WTC11 (cell line): Measurements from ENCODE around the gene SMYD3. TPM values are rescaled to one million over a fixed set of nuclear protein-coding genes. Genes with fewer than 3 reads are reported as not detected.

Experiments used
- ATAC-seq: fragments of 200-7000 bp; cut with Tn5 transposase; 2 replicates; pipeline ENCODE4 v1.10.0; 2021; ENCODE audit warnings: mild to moderate bottlenecking, moderate library complexity
- CTCF ChIA-PET: fragments of 300-600 bp; sonication (Branson Sonifier 250); formaldehyde crosslinking; loops from one replicate; lab custom pipeline; 2021; ENCODE audit warnings: antibody characterized with exemption; lab: Charles Lee
- POLR2A ChIA-PET: fragments of 350-600 bp; sonication (Branson Sonifier 250); formaldehyde crosslinking; loops from one replicate; lab custom pipeline; 2021; ENCODE audit warnings: antibody characterized with exemption; lab: Charles Lee
- DNase-seq: peaks from one replicate; pipeline ENCODE4 v3.0.0; 2021; ENCODE audit warnings: low spot score
- H3K27ac Mint-ChIP-seq: 2 replicates; pipeline ENCODE4 v1.8.0; 2021; ENCODE audit warnings: mixed read lengths
- H3K27me3 Mint-ChIP-seq: 2 replicates; pipeline ENCODE4 v1.8.0; 2021; ENCODE audit warnings: low read depth, mild to moderate bottlenecking, moderate library complexity, mixed read lengths
- H3K36me3 Mint-ChIP-seq: 2 replicates; pipeline ENCODE4 v1.8.0; 2021; ENCODE audit warnings: mixed read lengths
- H3K4me1 Mint-ChIP-seq: 2 replicates; pipeline ENCODE4 v1.8.0; 2022; ENCODE audit warnings: mixed read lengths
- H3K4me3 Mint-ChIP-seq: 2 replicates; pipeline ENCODE4 v1.8.0; 2021; ENCODE audit warnings: mild to moderate bottlenecking, moderate library complexity, mixed read lengths
- H3K9me3 Mint-ChIP-seq: 2 replicates; pipeline ENCODE4 v1.8.0; 2021; ENCODE audit warnings: mixed read lengths
- ATF1 ChIP-seq: sonication (generic); formaldehyde crosslinking; IDR thresholded peaks from 2 replicates; pipeline ENCODE4 v1.8.1; 2023; ENCODE audit warnings: mild to moderate bottlenecking, moderate library complexity, missing genetic modification reagents
- CREM ChIP-seq: sonication (generic); formaldehyde crosslinking; IDR thresholded peaks from 2 replicates; pipeline ENCODE4 v1.8.1; 2022; ENCODE audit warnings: mild to moderate bottlenecking, missing genetic modification reagents, moderate library complexity
- FOXP1 ChIP-seq: sonication (generic); formaldehyde crosslinking; IDR thresholded peaks from 2 replicates; pipeline ENCODE4 v1.8.0; 2022; ENCODE audit warnings: missing genetic modification reagents, mild to moderate bottlenecking, moderate library complexity, borderline replicate concordance
- GABPB1 ChIP-seq: sonication (generic); formaldehyde crosslinking; IDR thresholded peaks from 2 replicates; pipeline ENCODE4 v1.8.1; 2023; ENCODE audit warnings: mild to moderate bottlenecking, missing genetic modification reagents
- GRHL2 ChIP-seq: fragments of 250-450 bp; sonication (Bioruptor Pico); IDR thresholded peaks from 2 replicates; pipeline ENCODE4 v1.8.0; 2022; ENCODE audit warnings: mild to moderate bottlenecking, moderate library complexity; ENCODE audit not compliant: insufficient replicate concordance, severe bottlenecking
- HMGXB4 ChIP-seq: sonication (generic); formaldehyde crosslinking; IDR thresholded peaks from 2 replicates; pipeline ENCODE4 v1.8.1; 2023; ENCODE audit warnings: mild to moderate bottlenecking, moderate library complexity, missing genetic modification reagents
- IRF2 ChIP-seq: sonication (generic); formaldehyde crosslinking; IDR thresholded peaks from 2 replicates; pipeline ENCODE4 v1.8.0; 2022; ENCODE audit warnings: low read depth, missing genetic modification reagents, borderline replicate concordance
- MAX ChIP-seq: sonication (generic); formaldehyde crosslinking; IDR thresholded peaks from 2 replicates; pipeline ENCODE4 v1.8.0; 2022; ENCODE audit warnings: mild to moderate bottlenecking, missing genetic modification reagents
- MYBL2 ChIP-seq: sonication (generic); formaldehyde crosslinking; IDR thresholded peaks from 2 replicates; pipeline ENCODE4 v1.8.1; 2023; ENCODE audit warnings: mild to moderate bottlenecking, moderate library complexity, missing genetic modification reagents
- NFE2L1 ChIP-seq: sonication (generic); formaldehyde crosslinking; IDR thresholded peaks from 2 replicates; pipeline ENCODE4 v1.8.1; 2023; ENCODE audit warnings: missing genetic modification reagents
- PRRX2 ChIP-seq: fragments of 250-450 bp; sonication (Bioruptor Pico); IDR thresholded peaks from 2 replicates; pipeline ENCODE4 v1.8.0; 2021; ENCODE audit warnings: mild to moderate bottlenecking
- SMAD3 ChIP-seq: sonication (generic); formaldehyde crosslinking; IDR thresholded peaks from 2 replicates; pipeline ENCODE4 v1.8.0; 2022; ENCODE audit warnings: missing genetic modification reagents, mild to moderate bottlenecking, borderline replicate concordance
- SOX15 ChIP-seq: fragments of 250-450 bp; sonication (Bioruptor Pico); IDR thresholded peaks from 2 replicates; pipeline ENCODE4 v1.9.0; 2021; ENCODE audit warnings: mild to moderate bottlenecking
- ZNF219 ChIP-seq: sonication (generic); formaldehyde crosslinking; IDR thresholded peaks from 2 replicates; pipeline ENCODE4 v1.8.0; 2023; ENCODE audit warnings: missing genetic modification reagents, mild to moderate bottlenecking, borderline replicate concordance
- ZNF317 ChIP-seq: sonication (generic); formaldehyde crosslinking; IDR thresholded peaks from 2 replicates; pipeline ENCODE4 v1.8.1; 2023; ENCODE audit warnings: low read depth, mild to moderate bottlenecking, moderate library complexity, missing genetic modification reagents, borderline replicate concordance
- ZNF396 ChIP-seq: fragments of 250-450 bp; sonication (Bioruptor Pico); IDR thresholded peaks from 2 replicates; pipeline ENCODE4 v1.8.0; 2021; ENCODE audit warnings: mild to moderate bottlenecking, moderate library complexity, borderline replicate concordance
- total RNA-seq: library from RNA; stranded (reverse); gene quantifications from 3 replicates; pipeline ENCODE4 v1.2.3, GENCODE V29; 2021
- TF ChIP-seq, protein P1 (sequence below): sonication (generic); formaldehyde crosslinking; IDR thresholded peaks from 2 replicates; pipeline ENCODE4 v1.8.0; 2023; ENCODE audit warnings: missing genetic modification reagents, mild to moderate bottlenecking, borderline replicate concordance
- TF ChIP-seq, protein P2 (sequence below): fragments of 250-450 bp; sonication (Bioruptor Pico); IDR thresholded peaks from 2 replicates; pipeline ENCODE4 v1.9.0; 2021; ENCODE audit warnings: moderate library complexity, mild to moderate bottlenecking, inconsistent platforms, borderline replicate concordance
- TF ChIP-seq, protein P3 (sequence below): sonication (generic); formaldehyde crosslinking; IDR thresholded peaks from 2 replicates; pipeline ENCODE4 v1.8.1; 2023; ENCODE audit warnings: mild to moderate bottlenecking, missing genetic modification reagents
- TF ChIP-seq, protein P4 (sequence below): sonication (generic); formaldehyde crosslinking; IDR thresholded peaks from 2 replicates; pipeline ENCODE4 v1.8.1; 2022; ENCODE audit warnings: mild to moderate bottlenecking, missing genetic modification reagents, moderate library complexity, borderline replicate concordance
- TF ChIP-seq, protein P5 (sequence below): sonication (generic); formaldehyde crosslinking; IDR thresholded peaks from 2 replicates; pipeline ENCODE4 v1.8.1; 2023; ENCODE audit warnings: mild to moderate bottlenecking, missing genetic modification reagents, borderline replicate concordance

SMYD3 gene
- total RNA-seq, 1 experiment from 2014 or later, result 21.4 TPM

DNA sequence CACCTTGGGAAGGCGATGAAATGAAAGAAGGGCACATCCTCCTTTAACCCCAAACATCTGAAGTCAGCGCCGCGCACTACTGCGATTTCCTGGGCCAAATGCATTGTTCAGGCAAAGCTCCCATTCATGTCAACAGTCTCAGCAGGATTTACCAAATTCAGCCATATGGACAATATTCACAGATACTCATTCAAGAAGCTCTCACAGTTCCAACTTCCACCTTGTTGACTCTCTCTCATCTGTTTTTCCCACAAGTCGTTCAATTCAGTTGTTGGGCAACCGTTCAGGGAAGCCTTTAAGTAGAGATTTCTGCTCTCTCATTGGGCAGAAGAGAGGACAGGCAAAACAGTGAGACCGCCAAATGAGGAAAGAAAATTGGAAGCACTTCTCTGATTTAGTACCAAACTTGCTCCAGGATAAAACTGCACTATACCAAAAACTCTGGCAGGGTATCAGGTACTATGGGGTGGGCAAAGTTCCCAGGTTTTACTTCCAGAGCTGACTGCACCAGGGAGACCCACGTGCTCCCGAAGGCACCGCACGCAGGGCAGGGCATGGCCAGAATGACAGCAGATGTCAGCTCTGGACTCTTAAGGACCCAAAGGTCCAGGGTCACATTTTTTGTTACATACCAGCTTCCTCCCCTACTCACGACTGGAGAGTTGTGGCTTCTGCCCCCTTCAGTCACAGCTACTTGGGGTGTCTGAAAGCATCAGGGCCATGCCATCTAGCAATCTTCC, 683.5 kb downstream of the SMYD3 start (continued):
- TF ChIP-seq, protein P1, sequence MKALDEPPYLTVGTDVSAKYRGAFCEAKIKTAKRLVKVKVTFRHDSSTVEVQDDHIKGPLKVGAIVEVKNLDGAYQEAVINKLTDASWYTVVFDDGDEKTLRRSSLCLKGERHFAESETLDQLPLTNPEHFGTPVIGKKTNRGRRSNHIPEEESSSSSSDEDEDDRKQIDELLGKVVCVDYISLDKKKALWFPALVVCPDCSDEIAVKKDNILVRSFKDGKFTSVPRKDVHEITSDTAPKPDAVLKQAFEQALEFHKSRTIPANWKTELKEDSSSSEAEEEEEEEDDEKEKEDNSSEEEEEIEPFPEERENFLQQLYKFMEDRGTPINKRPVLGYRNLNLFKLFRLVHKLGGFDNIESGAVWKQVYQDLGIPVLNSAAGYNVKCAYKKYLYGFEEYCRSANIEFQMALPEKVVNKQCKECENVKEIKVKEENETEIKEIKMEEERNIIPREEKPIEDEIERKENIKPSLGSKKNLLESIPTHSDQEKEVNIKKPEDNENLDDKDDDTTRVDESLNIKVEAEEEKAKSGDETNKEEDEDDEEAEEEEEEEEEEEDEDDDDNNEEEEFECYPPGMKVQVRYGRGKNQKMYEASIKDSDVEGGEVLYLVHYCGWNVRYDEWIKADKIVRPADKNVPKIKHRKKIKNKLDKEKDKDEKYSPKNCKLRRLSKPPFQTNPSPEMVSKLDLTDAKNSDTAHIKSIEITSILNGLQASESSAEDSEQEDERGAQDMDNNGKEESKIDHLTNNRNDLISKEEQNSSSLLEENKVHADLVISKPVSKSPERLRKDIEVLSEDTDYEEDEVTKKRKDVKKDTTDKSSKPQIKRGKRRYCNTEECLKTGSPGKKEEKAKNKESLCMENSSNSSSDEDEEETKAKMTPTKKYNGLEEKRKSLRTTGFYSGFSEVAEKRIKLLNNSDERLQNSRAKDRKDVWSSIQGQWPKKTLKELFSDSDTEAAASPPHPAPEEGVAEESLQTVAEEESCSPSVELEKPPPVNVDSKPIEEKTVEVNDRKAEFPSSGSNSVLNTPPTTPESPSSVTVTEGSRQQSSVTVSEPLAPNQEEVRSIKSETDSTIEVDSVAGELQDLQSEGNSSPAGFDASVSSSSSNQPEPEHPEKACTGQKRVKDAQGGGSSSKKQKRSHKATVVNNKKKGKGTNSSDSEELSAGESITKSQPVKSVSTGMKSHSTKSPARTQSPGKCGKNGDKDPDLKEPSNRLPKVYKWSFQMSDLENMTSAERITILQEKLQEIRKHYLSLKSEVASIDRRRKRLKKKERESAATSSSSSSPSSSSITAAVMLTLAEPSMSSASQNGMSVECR (CRISPR knock-in tag), result no peak
- TF ChIP-seq SOX15 (CRISPR knock-in tag), result no peak
- no peak for TF ChIP-seq CREM (CRISPR knock-in tag)
- TF ChIP-seq ZNF219 (CRISPR knock-in tag), result no peak

GRCh38 chr1:245822996-245823395, 684.1 kb downstream of the SMYD3 start:
- ChIA-PET POLR2A (no interaction called here), CTCF (interaction anchor here (0.6 kb wide), 1 partner anchor 17 kb away, joined by 3 read pairs; no protein-coding TSS in a partner anchor)
- H3K4me1 Mint-ChIP-seq, result no peaks in the 10 kb centered on the region
- no peak for DNase-seq
- peaks cover 7% of the 10 kb centered on the region; the same call in 1 of the 2 replicates for H3K9me3 Mint-ChIP-seq
- no peak overlapping the region for H3K4me3 Mint-ChIP-seq
- H3K27me3 Mint-ChIP-seq, result peaks cover 3% of the 10 kb centered on the region; the same call in 1 of the 2 replicates
- ATAC-seq, result no peak
- H3K36me3 Mint-ChIP-seq, result peaks cover 2% of the 10 kb centered on the region; the same call in 1 of the 2 replicates
- no peak overlapping the region for H3K27ac Mint-ChIP-seq
- TF ChIP-seq HMGXB4 (CRISPR knock-in tag), result no peak
- no peak for TF ChIP-seq GRHL2 (CRISPR knock-in tag)
- TF ChIP-seq SMAD3, result no peak
- no peak for TF ChIP-seq MYBL2 (CRISPR knock-in tag)
- TF ChIP-seq ZNF317 (CRISPR knock-in tag), result no peak
- TF ChIP-seq, protein P2, sequence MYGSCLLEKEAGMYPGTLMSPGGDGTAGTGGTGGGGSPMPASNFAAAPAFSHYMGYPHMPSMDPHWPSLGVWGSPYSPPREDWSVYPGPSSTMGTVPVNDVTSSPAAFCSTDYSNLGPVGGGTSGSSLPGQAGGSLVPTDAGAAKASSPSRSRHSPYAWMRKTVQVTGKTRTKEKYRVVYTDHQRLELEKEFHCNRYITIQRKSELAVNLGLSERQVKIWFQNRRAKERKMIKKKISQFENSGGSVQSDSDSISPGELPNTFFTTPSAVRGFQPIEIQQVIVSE (CRISPR knock-in tag), result no peak
- no peak for TF ChIP-seq GABPB1 (CRISPR knock-in tag)
- TF ChIP-seq, protein P3, sequence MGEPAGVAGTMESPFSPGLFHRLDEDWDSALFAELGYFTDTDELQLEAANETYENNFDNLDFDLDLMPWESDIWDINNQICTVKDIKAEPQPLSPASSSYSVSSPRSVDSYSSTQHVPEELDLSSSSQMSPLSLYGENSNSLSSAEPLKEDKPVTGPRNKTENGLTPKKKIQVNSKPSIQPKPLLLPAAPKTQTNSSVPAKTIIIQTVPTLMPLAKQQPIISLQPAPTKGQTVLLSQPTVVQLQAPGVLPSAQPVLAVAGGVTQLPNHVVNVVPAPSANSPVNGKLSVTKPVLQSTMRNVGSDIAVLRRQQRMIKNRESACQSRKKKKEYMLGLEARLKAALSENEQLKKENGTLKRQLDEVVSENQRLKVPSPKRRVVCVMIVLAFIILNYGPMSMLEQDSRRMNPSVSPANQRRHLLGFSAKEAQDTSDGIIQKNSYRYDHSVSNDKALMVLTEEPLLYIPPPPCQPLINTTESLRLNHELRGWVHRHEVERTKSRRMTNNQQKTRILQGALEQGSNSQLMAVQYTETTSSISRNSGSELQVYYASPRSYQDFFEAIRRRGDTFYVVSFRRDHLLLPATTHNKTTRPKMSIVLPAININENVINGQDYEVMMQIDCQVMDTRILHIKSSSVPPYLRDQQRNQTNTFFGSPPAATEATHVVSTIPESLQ (CRISPR knock-in tag), result no peak
- no peak for TF ChIP-seq IRF2 (CRISPR knock-in tag)
- no peak for TF ChIP-seq ATF1 (CRISPR knock-in tag)
- TF ChIP-seq ZNF396 (CRISPR knock-in tag), result no peak
- TF ChIP-seq, protein P4, sequence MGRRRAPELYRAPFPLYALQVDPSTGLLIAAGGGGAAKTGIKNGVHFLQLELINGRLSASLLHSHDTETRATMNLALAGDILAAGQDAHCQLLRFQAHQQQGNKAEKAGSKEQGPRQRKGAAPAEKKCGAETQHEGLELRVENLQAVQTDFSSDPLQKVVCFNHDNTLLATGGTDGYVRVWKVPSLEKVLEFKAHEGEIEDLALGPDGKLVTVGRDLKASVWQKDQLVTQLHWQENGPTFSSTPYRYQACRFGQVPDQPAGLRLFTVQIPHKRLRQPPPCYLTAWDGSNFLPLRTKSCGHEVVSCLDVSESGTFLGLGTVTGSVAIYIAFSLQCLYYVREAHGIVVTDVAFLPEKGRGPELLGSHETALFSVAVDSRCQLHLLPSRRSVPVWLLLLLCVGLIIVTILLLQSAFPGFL, result no peak
- TF ChIP-seq NFE2L1 (CRISPR knock-in tag), result no peak
- no peak for TF ChIP-seq CREM (CRISPR knock-in tag)
- TF ChIP-seq, protein P5, sequence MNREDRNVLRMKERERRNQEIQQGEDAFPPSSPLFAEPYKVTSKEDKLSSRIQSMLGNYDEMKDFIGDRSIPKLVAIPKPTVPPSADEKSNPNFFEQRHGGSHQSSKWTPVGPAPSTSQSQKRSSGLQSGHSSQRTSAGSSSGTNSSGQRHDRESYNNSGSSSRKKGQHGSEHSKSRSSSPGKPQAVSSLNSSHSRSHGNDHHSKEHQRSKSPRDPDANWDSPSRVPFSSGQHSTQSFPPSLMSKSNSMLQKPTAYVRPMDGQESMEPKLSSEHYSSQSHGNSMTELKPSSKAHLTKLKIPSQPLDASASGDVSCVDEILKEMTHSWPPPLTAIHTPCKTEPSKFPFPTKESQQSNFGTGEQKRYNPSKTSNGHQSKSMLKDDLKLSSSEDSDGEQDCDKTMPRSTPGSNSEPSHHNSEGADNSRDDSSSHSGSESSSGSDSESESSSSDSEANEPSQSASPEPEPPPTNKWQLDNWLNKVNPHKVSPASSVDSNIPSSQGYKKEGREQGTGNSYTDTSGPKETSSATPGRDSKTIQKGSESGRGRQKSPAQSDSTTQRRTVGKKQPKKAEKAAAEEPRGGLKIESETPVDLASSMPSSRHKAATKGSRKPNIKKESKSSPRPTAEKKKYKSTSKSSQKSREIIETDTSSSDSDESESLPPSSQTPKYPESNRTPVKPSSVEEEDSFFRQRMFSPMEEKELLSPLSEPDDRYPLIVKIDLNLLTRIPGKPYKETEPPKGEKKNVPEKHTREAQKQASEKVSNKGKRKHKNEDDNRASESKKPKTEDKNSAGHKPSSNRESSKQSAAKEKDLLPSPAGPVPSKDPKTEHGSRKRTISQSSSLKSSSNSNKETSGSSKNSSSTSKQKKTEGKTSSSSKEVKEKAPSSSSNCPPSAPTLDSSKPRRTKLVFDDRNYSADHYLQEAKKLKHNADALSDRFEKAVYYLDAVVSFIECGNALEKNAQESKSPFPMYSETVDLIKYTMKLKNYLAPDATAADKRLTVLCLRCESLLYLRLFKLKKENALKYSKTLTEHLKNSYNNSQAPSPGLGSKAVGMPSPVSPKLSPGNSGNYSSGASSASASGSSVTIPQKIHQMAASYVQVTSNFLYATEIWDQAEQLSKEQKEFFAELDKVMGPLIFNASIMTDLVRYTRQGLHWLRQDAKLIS (CRISPR knock-in tag), result no peak
- no peak for TF ChIP-seq PRRX2
- no peak for TF ChIP-seq MAX (CRISPR knock-in tag)
- TF ChIP-seq FOXP1 (CRISPR knock-in tag), result no peak
